BJ (cell line): ENCODE data around the gene NPB. TPM values are rescaled to one million over a fixed set of nuclear protein-coding genes. Genes with fewer than 3 reads are reported as not detected.

ENCODE experiments used
- CTCF ChIA-PET: fragments of 350-600 bp; formaldehyde crosslinking; extraction: SDS; loops from one replicate; lab custom pipeline; 2021; ENCODE audit warnings: antibody characterized with exemption, inconsistent platforms; lab: Yijun Ruan, JAX
- POLR2A ChIA-PET: fragments of 300-600 bp; sonication (Branson Sonifier 250); formaldehyde crosslinking; extraction: SDS; loops from one replicate; lab custom pipeline; 2021; ENCODE audit warnings: antibody characterized with exemption; lab: Charles Lee
- DNase-seq: peaks from one replicate; pipeline ENCODE4 v3.0.0-alpha.2; 2011; ENCODE audit warnings: low read depth
- H3K27me3 ChIP-seq: 2 replicates; pipeline ENCODE4 v1.6.0; 2011; ENCODE audit warnings: low read length; ENCODE audit not compliant: control insufficient read depth, insufficient read depth
- H3K36me3 ChIP-seq: 2 replicates; pipeline ENCODE4 v1.5.1; 2011; ENCODE audit warnings: low read length; ENCODE audit not compliant: control insufficient read depth, insufficient read depth
- H3K4me3 ChIP-seq: 2 replicates; pipeline ENCODE4 v1.5.1; 2011; ENCODE audit warnings: low read depth, mild to moderate bottlenecking, control low read depth, low read length
- polyA plus RNA-seq: library from polyadenylated mRNA; depleted of rRNA; stranded (reverse); fragments of >200 nt; gene quantifications from 2 replicates; pipeline ENCODE4 v1.2.3, GENCODE V29; 2011
- TF ChIP-seq, protein P1 (sequence below): IDR thresholded peaks from 2 replicates; pipeline ENCODE4 v1.5.1; 2011; ENCODE audit warnings: low read depth, mild to moderate bottlenecking, control low read depth, inconsistent platforms, low read length, moderate library complexity; ENCODE audit not compliant: insufficient read depth

Gene NPB
- polyA plus RNA-seq, 1 experiment = 0.38 TPM

- DNase-seq = no peak
- Histone ChIP-seq H3K36me3 (no peaks in the 10 kb centered on the region), H3K27me3 (peaks cover 6% of the 10 kb centered on the region; the same call in 1 of the 2 replicates), H3K4me3 (no peak overlapping the region)
- TF ChIP-seq, protein P1, sequence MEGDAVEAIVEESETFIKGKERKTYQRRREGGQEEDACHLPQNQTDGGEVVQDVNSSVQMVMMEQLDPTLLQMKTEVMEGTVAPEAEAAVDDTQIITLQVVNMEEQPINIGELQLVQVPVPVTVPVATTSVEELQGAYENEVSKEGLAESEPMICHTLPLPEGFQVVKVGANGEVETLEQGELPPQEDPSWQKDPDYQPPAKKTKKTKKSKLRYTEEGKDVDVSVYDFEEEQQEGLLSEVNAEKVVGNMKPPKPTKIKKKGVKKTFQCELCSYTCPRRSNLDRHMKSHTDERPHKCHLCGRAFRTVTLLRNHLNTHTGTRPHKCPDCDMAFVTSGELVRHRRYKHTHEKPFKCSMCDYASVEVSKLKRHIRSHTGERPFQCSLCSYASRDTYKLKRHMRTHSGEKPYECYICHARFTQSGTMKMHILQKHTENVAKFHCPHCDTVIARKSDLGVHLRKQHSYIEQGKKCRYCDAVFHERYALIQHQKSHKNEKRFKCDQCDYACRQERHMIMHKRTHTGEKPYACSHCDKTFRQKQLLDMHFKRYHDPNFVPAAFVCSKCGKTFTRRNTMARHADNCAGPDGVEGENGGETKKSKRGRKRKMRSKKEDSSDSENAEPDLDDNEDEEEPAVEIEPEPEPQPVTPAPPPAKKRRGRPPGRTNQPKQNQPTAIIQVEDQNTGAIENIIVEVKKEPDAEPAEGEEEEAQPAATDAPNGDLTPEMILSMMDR = no peak
- ChIA-PET CTCF (interaction anchor here (0.6 to 4.4 kb wide), 4 partner anchors 17 to 266 kb away, joined by 3 to 15 read pairs (median 6); no protein-coding TSS in a partner anchor), POLR2A (interaction anchor here (0.7 kb wide), 1 partner anchor 71 kb away, joined by 3 read pairs; no protein-coding TSS in a partner anchor)
Observed at GRCh38 chr17:81942167-81942553, 40.1 kb downstream of the NPB start.

DNA sequence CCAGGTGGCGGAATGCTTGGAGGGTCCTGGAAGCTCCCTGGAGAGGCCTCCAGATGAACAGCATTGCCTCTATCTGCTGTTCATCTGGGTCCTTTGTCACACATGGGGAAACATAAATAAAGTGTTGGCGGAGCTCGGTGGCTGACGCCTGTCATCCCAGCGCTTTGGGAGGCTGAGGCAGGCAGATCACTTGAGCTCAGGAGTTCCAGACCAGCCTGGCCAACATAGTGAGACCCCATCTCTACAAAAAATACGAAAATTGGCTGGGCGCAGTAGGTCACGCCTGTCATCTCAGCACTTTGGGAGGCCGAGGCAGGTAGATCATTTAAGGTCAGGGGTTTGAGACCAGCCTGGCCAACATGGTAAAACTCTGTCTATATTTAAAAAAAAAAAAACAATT is 42.8 kb downstream of the NPB start:
- POLR2A ChIA-PET = no interaction called here
- H3K36me3 ChIP-seq = no peaks in the 10 kb centered on the region
- peaks cover 6% of the 10 kb centered on the region; the same call in 1 of the 2 replicates for H3K27me3 ChIP-seq
- CTCF ChIA-PET = interaction anchor here (0.9 to 3.3 kb wide), 2 partner anchors 15 to 93 kb away, joined by 3 to 17 read pairs; partner anchors contain the start of gene DCXR
- DNase-seq = no peak
- H3K4me3 ChIP-seq = no peak overlapping the region
- TF ChIP-seq, protein P1 = no peak

GRCh38 chr17:81947189-81947588 is 45.2 kb downstream of the NPB start, which contains the start of gene MYADML2:
Gene MYADML2 (minus strand): TSS chr17:81947233. CDS start chr17:81941741, 5,492 bp downstream.
- ChIA-PET CTCF (interaction anchor here (0.8 to 4.9 kb wide), 3 partner anchors 13 to 76 kb away, joined by 3 to 24 read pairs (median 11); partner anchors contain the start of genes CENPX and LRRC45), POLR2A (no interaction called here)
- H3K4me3 ChIP-seq = no peak within 1 kb of the TSS
- H3K27me3 ChIP-seq = peaks cover 4% of the 10 kb centered on the region; the same call in 1 of the 2 replicates
- DNase-seq = no peak
- no peaks in the 10 kb centered on the region for H3K36me3 ChIP-seq
- TF ChIP-seq, protein P1 = no peak

DNA sequence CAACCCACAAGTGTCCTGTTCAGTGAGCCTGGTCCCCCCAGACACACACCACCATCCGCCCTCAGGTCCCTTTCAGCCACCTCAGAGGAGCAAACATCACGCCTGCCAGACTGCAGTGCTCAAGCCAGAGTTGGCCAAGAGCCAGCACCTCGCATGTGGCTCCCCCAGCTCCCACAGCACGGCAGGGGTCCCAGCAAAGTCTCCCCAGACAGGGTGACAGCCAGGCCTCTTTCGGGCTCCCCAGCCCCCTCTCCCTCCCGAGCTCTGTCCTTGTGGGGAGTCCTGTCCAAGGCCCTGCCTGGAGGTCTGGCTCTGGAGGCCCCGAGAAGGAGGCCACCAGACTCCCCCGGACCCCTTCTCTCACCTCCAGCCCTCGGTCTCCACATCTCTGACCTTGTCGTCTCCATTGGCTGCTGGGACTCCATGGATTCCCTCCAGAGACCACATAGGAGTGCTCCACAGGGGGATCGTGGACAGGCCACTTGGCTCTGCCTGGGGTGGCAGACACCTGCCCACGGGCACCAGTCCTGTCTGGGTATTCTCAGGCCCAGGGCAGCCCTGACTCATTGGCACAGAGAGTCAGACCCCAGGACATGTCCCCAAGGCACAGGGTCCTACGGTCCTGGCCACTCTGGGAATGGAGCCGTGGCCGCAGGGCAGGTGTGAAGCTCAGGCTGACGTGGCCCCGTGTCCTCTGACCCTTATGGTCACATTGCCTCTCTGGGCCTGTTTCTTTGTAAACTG is 46.8 kb downstream of the NPB start:
- ChIA-PET POLR2A (no interaction called here), CTCF (interaction anchor here (1.3 to 4.9 kb wide), 4 partner anchors 11 to 81 kb away, joined by 3 to 24 read pairs (median 6); partner anchors contain the start of genes CENPX and LRRC45)
- no peak for DNase-seq
- TF ChIP-seq, protein P1 = no peak
- no peaks in the 10 kb centered on the region for H3K36me3 ChIP-seq
- no peak overlapping the region for H3K4me3 ChIP-seq
- 0 out of 2 replicates have a peak, but pooled peaks cover 2% of the 10 kb centered on the region for H3K27me3 ChIP-seq

DNA sequence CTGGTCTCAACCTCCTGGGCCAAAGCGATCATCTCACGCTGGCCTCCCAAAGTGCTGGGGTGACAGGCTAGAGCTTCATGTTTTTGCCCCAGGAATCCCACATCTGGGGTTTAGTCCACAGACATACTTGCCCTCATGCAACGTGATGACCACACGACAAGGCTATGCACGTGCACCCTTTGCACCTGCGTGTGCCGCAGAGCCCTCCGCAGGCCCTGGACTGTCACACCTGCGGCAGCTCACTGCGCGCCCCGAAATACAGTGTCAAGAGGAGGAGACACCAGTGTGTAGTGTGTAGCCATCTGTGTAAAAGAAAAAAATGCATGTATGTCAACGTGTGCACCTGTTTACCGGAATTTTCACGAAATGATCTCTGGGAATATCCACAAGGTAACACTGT is 48.5 kb downstream of the NPB start:
- POLR2A ChIA-PET = interaction anchor here (0.6 kb wide), 1 partner anchor 90 kb away, joined by 4 read pairs; no protein-coding TSS in a partner anchor
- CTCF ChIA-PET = interaction anchor here (0.8 to 4.9 kb wide), 3 partner anchors 9 to 69 kb away, joined by 3 to 24 read pairs (median 3); no protein-coding TSS in a partner anchor
- DNase-seq = no peak
- no peak overlapping the region for H3K4me3 ChIP-seq
- TF ChIP-seq, protein P1 = no peak
- no peaks in the 10 kb centered on the region for H3K27me3 ChIP-seq
- no peaks in the 10 kb centered on the region for H3K36me3 ChIP-seq
